Esophagus squamous epithelium (tissue), 4 donors: ENCODE data around the gene AIF1L.

Experiments used
- POLR2A ChIP-seq, 4 donors: fragments of 450-650 bp; IDR thresholded peaks; one replicate each; pipeline ENCODE4 v1.6.1; 2017; ENCODE audit warnings: antibody characterized with exemption in 4 of 4, mild to moderate bottlenecking in 4 of 4, moderate library complexity in 3 of 4
- TF ChIP-seq, protein P1 (sequence below), 6 experiments: fragments of 450-650 bp in 4 of 6; fragments of 200-600 bp in 2 of 6; sonication (generic) in 2 of 6; IDR thresholded peaks; one replicate each; pipeline ENCODE4 v1.5.1; 2016 to 2019; ENCODE audit warnings: antibody characterized with exemption in 6 of 6, mild to moderate bottlenecking in 4 of 6, moderate library complexity in 4 of 6

- TF ChIP-seq, protein P1, sequence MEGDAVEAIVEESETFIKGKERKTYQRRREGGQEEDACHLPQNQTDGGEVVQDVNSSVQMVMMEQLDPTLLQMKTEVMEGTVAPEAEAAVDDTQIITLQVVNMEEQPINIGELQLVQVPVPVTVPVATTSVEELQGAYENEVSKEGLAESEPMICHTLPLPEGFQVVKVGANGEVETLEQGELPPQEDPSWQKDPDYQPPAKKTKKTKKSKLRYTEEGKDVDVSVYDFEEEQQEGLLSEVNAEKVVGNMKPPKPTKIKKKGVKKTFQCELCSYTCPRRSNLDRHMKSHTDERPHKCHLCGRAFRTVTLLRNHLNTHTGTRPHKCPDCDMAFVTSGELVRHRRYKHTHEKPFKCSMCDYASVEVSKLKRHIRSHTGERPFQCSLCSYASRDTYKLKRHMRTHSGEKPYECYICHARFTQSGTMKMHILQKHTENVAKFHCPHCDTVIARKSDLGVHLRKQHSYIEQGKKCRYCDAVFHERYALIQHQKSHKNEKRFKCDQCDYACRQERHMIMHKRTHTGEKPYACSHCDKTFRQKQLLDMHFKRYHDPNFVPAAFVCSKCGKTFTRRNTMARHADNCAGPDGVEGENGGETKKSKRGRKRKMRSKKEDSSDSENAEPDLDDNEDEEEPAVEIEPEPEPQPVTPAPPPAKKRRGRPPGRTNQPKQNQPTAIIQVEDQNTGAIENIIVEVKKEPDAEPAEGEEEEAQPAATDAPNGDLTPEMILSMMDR (IDR thresholded peaks at IDR 0.05): no peak
- no peak for TF ChIP-seq POLR2A (IDR thresholded peaks at IDR 0.05)
Measured at GRCh38 chr9:131062969-131063368, 33.4 kb upstream of the AIF1L start.
